Measurements from ENCODE around the gene SLC17A5. TPM values are rescaled to one million over a fixed set of nuclear protein-coding genes. Genes with fewer than 3 reads are reported as not detected.
"Not testable (repeated sequence)": the region's sequence is repeated elsewhere in the genome, so short reads cannot be mapped to it uniquely, and the experiment has no call there.

Gene SLC17A5
- total RNA-seq, 1 experiment from 2014 or later: 6.2 TPM

GRCh38 chr6:73631849-73632248 lies 21.9 kb downstream of the SLC17A5 start:
- in situ Hi-C loops (cut with HindIII; ENCODE audit: low sequenced_read_pairs): no loop called here
- DNase-seq (ENCODE audit: low spot score): no peak

GRCh38 chr6:73630401-73630800 lies 23.4 kb downstream of the SLC17A5 start:
- in situ Hi-C loops (cut with HindIII; ENCODE audit: low sequenced_read_pairs): no loop called here
- DNase-seq (ENCODE audit: low spot score): no peak

GRCh38 chr6:73624896-73625295 lies 28.9 kb downstream of the SLC17A5 start:
- no peak for DNase-seq (ENCODE audit: low spot score)
- in situ Hi-C loops (cut with HindIII; ENCODE audit: low sequenced_read_pairs): no loop called here

GRCh38 chr6:73623480-73623879 lies 30.3 kb downstream of the SLC17A5 start:
- in situ Hi-C loops (cut with HindIII; ENCODE audit: low sequenced_read_pairs); DNase-seq (ENCODE audit: low spot score): not testable (repeated sequence)

- in situ Hi-C loops (cut with HindIII; ENCODE audit: low sequenced_read_pairs); DNase-seq (ENCODE audit: low spot score): not testable (repeated sequence)
Observed at GRCh38 chr6:73618082-73618481, 35.7 kb downstream of the SLC17A5 start.

- in situ Hi-C loops (cut with HindIII; ENCODE audit: low sequenced_read_pairs): no loop called here
Observed at GRCh38 chr6:73614802-73615201, 39.0 kb downstream of the SLC17A5 start.

GRCh38 chr6:73613806-73614536 lies 39.8 kb downstream of the SLC17A5 start:
- in situ Hi-C loops (cut with HindIII; ENCODE audit: low sequenced_read_pairs): no loop called here
- no peak for DNase-seq (ENCODE audit: low spot score)

More at GRCh38 chr6:73614802-73615201, 39.0 kb downstream of the SLC17A5 start:
- DNase-seq (ENCODE audit: low spot score): no peak

GRCh38 chr6:73612611-73613010 lies 41.2 kb downstream of the SLC17A5 start:
- in situ Hi-C loops (cut with HindIII; ENCODE audit: low sequenced_read_pairs): no loop called here
- no peak for DNase-seq (ENCODE audit: low spot score)

GRCh38 chr6:73610444-73611275 lies 43.1 kb downstream of the SLC17A5 start:
- DNase-seq (ENCODE audit: low spot score): peak; percentile 54
- in situ Hi-C loops (cut with HindIII; ENCODE audit: low sequenced_read_pairs): no loop called here

GRCh38 chr6:73608761-73609160 lies 45.0 kb downstream of the SLC17A5 start:
- in situ Hi-C loops (cut with HindIII; ENCODE audit: low sequenced_read_pairs): no loop called here
- no peak for DNase-seq (ENCODE audit: low spot score)

GRCh38 chr6:73606428-73606827 lies 47.4 kb downstream of the SLC17A5 start:
- in situ Hi-C loops (cut with HindIII; ENCODE audit: low sequenced_read_pairs): no loop called here

GRCh38 chr6:73604461-73604860 lies 49.3 kb downstream of the SLC17A5 start:
- DNase-seq (ENCODE audit: low spot score): no peak
- in situ Hi-C loops (cut with HindIII; ENCODE audit: low sequenced_read_pairs): no loop called here

More at GRCh38 chr6:73606428-73606827, 47.4 kb downstream of the SLC17A5 start:
- DNase-seq (ENCODE audit: low spot score): no peak

- DNase-seq (ENCODE audit: low spot score): no peak
- in situ Hi-C loops (cut with HindIII; ENCODE audit: low sequenced_read_pairs): no loop called here
Observed at GRCh38 chr6:73604020-73604419, 49.8 kb downstream of the SLC17A5 start.

GRCh38 chr6:73586416-73586974 lies 67.3 kb downstream of the SLC17A5 start:
- in situ Hi-C loops (cut with HindIII; ENCODE audit: low sequenced_read_pairs): no loop called here

GRCh38 chr6:73585566-73586415 lies 68.0 kb downstream of the SLC17A5 start:
- DNase-seq (ENCODE audit: low spot score): peak; percentile 45

More at GRCh38 chr6:73586416-73586974, 67.3 kb downstream of the SLC17A5 start:
- no peak for DNase-seq (ENCODE audit: low spot score)

GRCh38 chr6:73581293-73581692 lies 72.5 kb downstream of the SLC17A5 start:
- in situ Hi-C loops (cut with HindIII; ENCODE audit: low sequenced_read_pairs): no loop called here
- no peak for DNase-seq (ENCODE audit: low spot score)

More at GRCh38 chr6:73585566-73586415, 68.0 kb downstream of the SLC17A5 start:
- in situ Hi-C loops (cut with HindIII; ENCODE audit: low sequenced_read_pairs): no loop called here

GRCh38 chr6:73580247-73581149 lies 73.3 kb downstream of the SLC17A5 start:
- peak; percentile 55 for DNase-seq (ENCODE audit: low spot score)
- in situ Hi-C loops (cut with HindIII; ENCODE audit: low sequenced_read_pairs): no loop called here

- DNase-seq (ENCODE audit: low spot score): peak; percentile 46
- in situ Hi-C loops (cut with HindIII; ENCODE audit: low sequenced_read_pairs): no loop called here
Observed at GRCh38 chr6:73579851-73580246, 73.9 kb downstream of the SLC17A5 start.
